HUES64 (cell line): ENCODE results near the gene SPATA13.

ENCODE experiments used
- H3K27ac ChIP-seq: 2 replicates; pipeline ENCODE4 v1.7.0; 2013; ENCODE audit warnings: low read depth, low read length, inconsistent platforms
- H3K27me3 ChIP-seq: 2 replicates; pipeline ENCODE4 v1.6.1; 2013; ENCODE audit warnings: mild to moderate bottlenecking, low read length; ENCODE audit not compliant: insufficient read depth
- H3K36me3 ChIP-seq: 2 replicates; pipeline ENCODE4 v1.6.1; 2013; ENCODE audit warnings: mild to moderate bottlenecking, low read length; ENCODE audit not compliant: insufficient read depth
- H3K4me1 ChIP-seq: 2 replicates; pipeline ENCODE4 v1.6.1; 2013; ENCODE audit warnings: mild to moderate bottlenecking, low read length, moderate library complexity; ENCODE audit not compliant: insufficient read depth
- H3K4me3 ChIP-seq: 2 replicates; pipeline ENCODE4 v1.5.1; 2013; ENCODE audit warnings: mild to moderate bottlenecking, low read length, moderate library complexity
- H3K9ac ChIP-seq: 2 replicates; pipeline ENCODE4 v1.6.1; 2013; ENCODE audit warnings: mild to moderate bottlenecking, low read depth, low read length
- H3K9me3 ChIP-seq: 2 replicates; pipeline ENCODE4 v1.6.1; 2013; ENCODE audit warnings: low read depth, low read length; ENCODE audit not compliant: insufficient read depth
- WGBS: fragments of 150-250, 120-280 bp; methylation state at CpG from one replicate; pipeline ENCODE4 v1.1.7; 2013; ENCODE audit warnings: missing lambda C conversion rate; 5-methylcytosine and 5-hydroxymethylcytosine counted together

Gene SPATA13

GRCh38 chr13:24242100-24242499, 81.6 kb downstream of the SPATA13 start:
- 83% methylated on average over 5 of the region's 5 CpGs for WGBS
- Histone ChIP-seq H3K27me3 (no peaks in the 10 kb centered on the region), H3K4me3 (no peak overlapping the region), H3K9ac (no peak overlapping the region), H3K4me1 (no peaks in the 10 kb centered on the region; the same call in 1 of the 2 replicates), H3K36me3 (no peaks in the 10 kb centered on the region), H3K9me3 (no peaks in the 10 kb centered on the region), H3K27ac (no peak overlapping the region)

DNA sequence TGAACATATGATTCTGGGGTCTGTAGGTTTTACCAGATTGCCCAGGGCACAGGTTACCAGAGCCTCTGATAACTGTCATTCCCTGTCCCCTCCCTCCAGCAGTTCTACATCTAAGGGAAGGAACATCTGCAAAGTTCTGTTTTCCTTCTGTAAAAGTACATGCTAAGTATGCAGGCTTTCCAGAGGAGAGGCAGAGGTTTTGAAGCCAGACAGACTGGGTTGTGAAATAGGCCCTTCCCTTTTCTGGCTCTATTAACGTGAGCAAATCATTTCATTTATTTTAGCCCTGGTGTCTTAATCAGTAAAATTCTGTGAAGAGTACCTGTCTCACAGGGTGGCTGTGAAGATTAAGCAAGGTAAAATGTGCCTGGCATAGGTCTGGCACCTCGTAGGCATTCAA, 82.8 kb downstream of the SPATA13 start:
- Histone ChIP-seq H3K9ac (no peak overlapping the region), H3K9me3 (no peaks in the 10 kb centered on the region), H3K27ac (no peak overlapping the region), H3K27me3 (no peaks in the 10 kb centered on the region), H3K4me3 (no peak overlapping the region), H3K4me1 (no peaks in the 10 kb centered on the region; the same call in 1 of the 2 replicates), H3K36me3 (no peaks in the 10 kb centered on the region)
- 90% methylated on average over 2 of the region's 2 CpGs for WGBS

GRCh38 chr13:24244802-24245201, 84.3 kb downstream of the SPATA13 start:
- no peaks in the 10 kb centered on the region; the same call in 1 of the 2 replicates for H3K4me1 ChIP-seq
- no peak overlapping the region for H3K27ac ChIP-seq
- no peaks in the 10 kb centered on the region for H3K9me3 ChIP-seq
- WGBS = 96% methylated on average over 5 of the region's 6 CpGs
- H3K36me3 ChIP-seq = no peaks in the 10 kb centered on the region
- H3K27me3 ChIP-seq = no peaks in the 10 kb centered on the region
- no peak overlapping the region for H3K4me3 ChIP-seq
- H3K9ac ChIP-seq = no peak overlapping the region

- Histone ChIP-seq H3K36me3 (peaks cover 3% of the 10 kb centered on the region; the same call in 1 of the 2 replicates), H3K4me1 (no peaks in the 10 kb centered on the region; the same call in none of the 2 replicates), H3K27me3 (no peaks in the 10 kb centered on the region), H3K9ac (no peak overlapping the region), H3K27ac (no peak overlapping the region), H3K9me3 (no peaks in the 10 kb centered on the region), H3K4me3 (no peak overlapping the region)
- 84% methylated on average over 5 of the region's 5 CpGs for WGBS
Measured at GRCh38 chr13:24247016-24247415, 86.5 kb downstream of the SPATA13 start.

- Histone ChIP-seq H3K36me3 (peaks cover 20% of the 10 kb centered on the region; the same call in 1 of the 2 replicates), H3K4me1 (no peaks in the 10 kb centered on the region; the same call in none of the 2 replicates), H3K9me3 (no peaks in the 10 kb centered on the region), H3K4me3 (no peak overlapping the region), H3K9ac (no peak overlapping the region), H3K27me3 (no peaks in the 10 kb centered on the region), H3K27ac (no peak overlapping the region)
- WGBS = 92% methylated on average over 9 of the region's 9 CpGs
Measured at GRCh38 chr13:24249624-24250023, 89.1 kb downstream of the SPATA13 start.

DNA sequence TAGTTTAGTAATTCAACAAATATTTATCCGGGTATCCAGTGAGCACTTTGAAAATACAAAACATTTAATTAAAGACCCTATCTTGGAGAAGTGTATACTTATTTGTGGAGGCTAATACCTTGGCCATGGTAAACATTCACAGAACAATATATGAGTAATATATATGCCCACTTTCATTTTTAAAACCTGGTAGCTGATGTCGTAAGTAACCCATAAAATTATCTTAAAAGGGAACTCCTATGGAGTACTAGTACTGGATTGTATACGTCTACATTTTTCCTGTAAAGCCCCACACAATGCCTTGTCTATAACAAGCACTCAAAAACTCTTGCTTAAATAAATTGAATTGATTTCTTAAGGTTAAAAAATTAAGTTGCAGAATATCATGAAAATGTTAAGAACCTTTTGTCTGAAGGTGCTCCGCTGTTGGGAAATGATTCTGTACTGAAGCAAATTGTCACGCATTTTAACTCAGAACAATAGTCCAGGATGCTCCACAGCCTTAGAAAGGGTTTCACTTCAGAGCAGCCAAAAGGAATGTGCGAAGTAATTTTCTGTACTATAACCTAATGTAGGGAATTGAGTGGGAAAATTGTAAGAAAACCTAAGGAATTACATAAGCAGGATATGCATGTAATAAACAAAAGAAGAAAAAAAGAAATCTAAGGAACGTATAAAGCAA, 90.0 kb downstream of the SPATA13 start:
- no peak overlapping the region for H3K27ac ChIP-seq
- 82% methylated on average over 6 of the region's 7 CpGs for WGBS

GRCh38 chr13:24251525-24251924, 91.0 kb downstream of the SPATA13 start:
- no peaks in the 10 kb centered on the region; the same call in 1 of the 2 replicates for H3K4me1 ChIP-seq
- 92% methylated on average over 17 of the region's 17 CpGs for WGBS
- no peak overlapping the region for H3K27ac ChIP-seq
- H3K9me3 ChIP-seq = no peaks in the 10 kb centered on the region
- peaks cover 27% of the 10 kb centered on the region; the same call in 1 of the 2 replicates for H3K36me3 ChIP-seq
- H3K9ac ChIP-seq = no peak overlapping the region
- no peak overlapping the region for H3K4me3 ChIP-seq
- no peaks in the 10 kb centered on the region for H3K27me3 ChIP-seq

More for the DNA sequence above, 90.0 kb downstream of the SPATA13 start:
- Histone ChIP-seq H3K27me3 (no peaks in the 10 kb centered on the region), H3K4me3 (no peak overlapping the region), H3K9me3 (no peaks in the 10 kb centered on the region), H3K4me1 (no peaks in the 10 kb centered on the region; the same call in 1 of the 2 replicates), H3K9ac (no peak overlapping the region), H3K36me3 (peaks cover 27% of the 10 kb centered on the region; the same call in 1 of the 2 replicates)

GRCh38 chr13:24252136-24252535, 91.6 kb downstream of the SPATA13 start:
- H3K36me3 ChIP-seq = peaks cover 27% of the 10 kb centered on the region; the same call in 1 of the 2 replicates
- H3K9me3 ChIP-seq = no peaks in the 10 kb centered on the region
- no peak overlapping the region for H3K4me3 ChIP-seq
- WGBS = 91% methylated on average over 6 of the region's 6 CpGs
- H3K4me1 ChIP-seq = no peaks in the 10 kb centered on the region; the same call in 1 of the 2 replicates
- H3K27ac ChIP-seq = no peak overlapping the region
- H3K27me3 ChIP-seq = no peaks in the 10 kb centered on the region
- H3K9ac ChIP-seq = no peak overlapping the region

DNA sequence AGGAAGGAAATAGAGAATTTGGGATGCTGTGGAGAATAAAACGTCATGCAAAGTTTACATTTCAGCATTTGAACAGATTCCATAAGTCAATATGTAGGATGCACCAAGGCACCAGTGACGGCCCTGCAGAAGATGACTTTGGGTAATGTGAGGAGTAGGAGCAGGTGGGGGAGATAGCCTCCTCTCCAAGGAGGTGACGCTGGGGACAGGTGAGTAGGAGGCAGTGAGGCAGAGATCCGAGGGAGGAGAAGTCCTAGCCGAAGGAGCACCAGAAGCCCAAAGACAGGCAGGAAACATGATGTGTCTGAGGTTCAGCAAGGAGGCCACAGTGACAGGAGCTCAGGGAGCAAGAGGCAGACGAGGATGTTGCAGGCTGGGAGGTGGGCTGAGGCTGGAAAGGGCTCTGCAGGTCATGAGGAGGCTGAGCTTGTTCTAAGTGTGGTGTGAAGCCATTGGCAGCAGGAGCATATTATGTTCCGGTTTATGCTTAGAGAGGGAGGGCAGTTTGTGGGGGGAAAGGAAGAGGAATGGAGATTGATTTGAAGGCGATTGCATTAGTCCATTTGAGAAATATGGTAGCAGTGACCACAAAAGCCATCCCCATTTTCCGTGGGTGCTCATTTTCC, 93.1 kb downstream of the SPATA13 start:
- H3K27ac ChIP-seq = no peak overlapping the region
- H3K4me1 ChIP-seq = no peaks in the 10 kb centered on the region; the same call in 1 of the 2 replicates
- H3K4me3 ChIP-seq = no peak overlapping the region
- 93% methylated on average over 9 of the region's 9 CpGs for WGBS
- no peak overlapping the region for H3K9ac ChIP-seq
- peaks cover 30% of the 10 kb centered on the region; the same call in 1 of the 2 replicates for H3K36me3 ChIP-seq
- H3K9me3 ChIP-seq = no peaks in the 10 kb centered on the region
- no peaks in the 10 kb centered on the region for H3K27me3 ChIP-seq

- Histone ChIP-seq H3K36me3 (peaks cover 30% of the 10 kb centered on the region; the same call in 1 of the 2 replicates), H3K4me1 (no peaks in the 10 kb centered on the region; the same call in 1 of the 2 replicates), H3K27me3 (no peaks in the 10 kb centered on the region), H3K27ac (no peak overlapping the region), H3K9me3 (no peaks in the 10 kb centered on the region), H3K4me3 (no peak overlapping the region), H3K9ac (no peak overlapping the region)
- WGBS = 94% methylated on average over 10 of the region's 10 CpGs
Measured at GRCh38 chr13:24254146-24254841, 93.8 kb downstream of the SPATA13 start.

- no peaks in the 10 kb centered on the region for H3K4me1 ChIP-seq
- no peaks in the 10 kb centered on the region for H3K27me3 ChIP-seq
- no peak overlapping the region for H3K4me3 ChIP-seq
- no peak overlapping the region for H3K9ac ChIP-seq
- peaks cover 22% of the 10 kb centered on the region; the same call in 1 of the 2 replicates for H3K36me3 ChIP-seq
- no peaks in the 10 kb centered on the region for H3K9me3 ChIP-seq
- 100% methylated on average over 1 of the region's 1 CpG for WGBS
- H3K27ac ChIP-seq = no peak overlapping the region
Measured at GRCh38 chr13:24257497-24257896, 97.0 kb downstream of the SPATA13 start.
